Right lobe of liver (tissue), 6 donors: ENCODE results near the gene PICK1. TPM values are rescaled to one million over a fixed set of nuclear protein-coding genes. Genes with fewer than 3 reads are reported as not detected.

Source experiments
- ATAC-seq, 4 donors: fragments of 200-7000 bp; cut with Tn5 transposase; one replicate each; pipeline ENCODE4 v1.9.1; 2020; ENCODE audit warnings: mild to moderate bottlenecking in 4 of 4, moderate library complexity in 4 of 4
- DNase-seq, 3 donors: peaks; one replicate each; pipeline ENCODE4 v3.0.0-alpha.2; 2020
- H3K27ac ChIP-seq, 3 donors: fragments of 200-600 bp; one replicate each; pipeline ENCODE4 v1.8.0; 2022
- H3K27me3 ChIP-seq, 2 donors: fragments of 200-600 bp; one replicate each; pipeline ENCODE4 v1.8.0; 2022
- H3K36me3 ChIP-seq, 4 donors: fragments of 200-600 bp; sonication (generic) in 1 of 4; one replicate each; pipeline versions ENCODE4 v1.5.1 to v1.8.0; 2017 to 2022; ENCODE audit warnings: control low read depth in 1 of 4
- H3K4me1 ChIP-seq, 4 donors: fragments of 200-600 bp; sonication (generic) in 1 of 4; one replicate each; pipeline versions ENCODE4 v1.5.1 to v1.8.0; 2017 to 2022; ENCODE audit warnings: control low read depth in 1 of 4
- H3K4me3 ChIP-seq, 3 donors: fragments of 200-600 bp; one replicate each; pipeline ENCODE4 v1.8.0; 2022
- H3K9me3 ChIP-seq, 4 donors: fragments of 200-600 bp; sonication (generic) in 1 of 4; one replicate each; pipeline versions ENCODE4 v1.5.1 to v1.8.0; 2017 to 2022; ENCODE audit warnings: control low read depth in 1 of 4
- CTCF ChIP-seq, 4 donors: fragments of 200-600 bp in 3 of 4; fragments of 450-650 bp in 1 of 4; IDR thresholded peaks; one replicate each; pipeline versions ENCODE4 v1.5.1 to v1.8.0; 2016 to 2022; ENCODE audit warnings: antibody characterized with exemption in 4 of 4, mild to moderate bottlenecking in 2 of 4
- POLR2A ChIP-seq: fragments of 450-650 bp; IDR thresholded peaks from one replicate; pipeline ENCODE4 v1.6.1; 2017; ENCODE audit warnings: antibody characterized with exemption, mild to moderate bottlenecking
- WGBS: methylation state at CpG from one replicate; pipeline ENCODE4 v1.1.6; 2018; ENCODE audit warnings: low coverage, low lambda C conversion rate; ENCODE audit not compliant: insufficient coverage; ENCODE audit errors: missing lambda C conversion rate; 5-methylcytosine and 5-hydroxymethylcytosine counted together
- intact Hi-C, 2 donors: fragments of 100-400 bp; cut with DNase I; formaldehyde crosslinking; loops; one replicate each; pipeline versions ENCODE4 v1.11.2 to v1.14.1; 2022
- total RNA-seq, 6 experiments: library from RNA; depleted of rRNA in 2 of 6; stranded (reverse); fragments of >200 nt in 2 of 6; fragmentation: NEBNext Ultra II Directional in 3 of 6; extraction: Animal tissue kit (Norgen Biotek cat#: 25700) in 3 of 6; gene quantifications; one replicate each; pipeline versions ENCODE4 v1.1.0 to v1.2.4, GENCODE V29; 2016 to 2023
- donor health status: DM: no; HTN: yes; CAD: no.
- donor health status: DM: no; HTN: no; CAD: no.
- donor health status: DM: no; HTN: no; CAD: no.
- donor health status: DM: no; HTN: yes; CAD: no.
- donor health status: DM: no; HTN: yes; CAD: no.

The PICK1 gene
- total RNA-seq, 6 experiments from 2014 or later: 13.0 to 26.4 (median 20.3) TPM

GRCh38 chr22:38080474-38080849 is 23.3 kb downstream of the PICK1 start:
- Histone ChIP-seq H3K36me3 (no peaks in the 10 kb centered on the region), H3K4me3 (no peak overlapping the region)

GRCh38 chr22:38080850-38081635 is 23.8 kb downstream of the PICK1 start:
- ATAC-seq: peak; percentile 46 to 59 (median 56)

More at GRCh38 chr22:38080474-38080849, 23.3 kb downstream of the PICK1 start:
- Histone ChIP-seq H3K27ac (no peak overlapping the region), H3K27me3 (no peaks in the 10 kb centered on the region), H3K9me3 (no peaks in the 10 kb centered on the region), H3K4me1 (peaks cover 0 to 5% (median 0%) of the 10 kb centered on the region in 4 donors)
- TF ChIP-seq POLR2A (no peak), CTCF (IDR thresholded peaks at IDR 0.05) (no peak)
- DNase-seq (peak in 2 of 3 donors; percentile 13 to 43), ATAC-seq (no peak)
- intact Hi-C loops: no loop called here
- WGBS: 70% methylated on average over 2 of the region's 11 CpGs

GRCh38 chr22:38081636-38081940 is 24.4 kb downstream of the PICK1 start:
- Histone ChIP-seq H3K27ac (no peak overlapping the region), H3K4me3 (peak overlapping the region in 1 of 3 donors; percentile 31), H3K27me3 (no peaks in the 10 kb centered on the region), H3K9me3 (no peaks in the 10 kb centered on the region), H3K36me3 (no peaks in the 10 kb centered on the region), H3K4me1 (peaks cover 0 to 5% (median 0%) of the 10 kb centered on the region in 4 donors)
- ATAC-seq: no peak
- WGBS: no CpG with 5 or more reads among the region's 17 CpGs
- intact Hi-C loops: no loop called here
- DNase-seq: peak in 2 of 3 donors; percentile 21 to 55
- TF ChIP-seq POLR2A: no peak

More at GRCh38 chr22:38080850-38081635, 23.8 kb downstream of the PICK1 start:
- TF ChIP-seq CTCF (IDR thresholded peaks at IDR 0.05) (no peak), POLR2A (no peak)
- Histone ChIP-seq H3K27me3 (no peaks in the 10 kb centered on the region), H3K27ac (no peak overlapping the region), H3K36me3 (no peaks in the 10 kb centered on the region), H3K9me3 (no peaks in the 10 kb centered on the region), H3K4me3 (peak overlapping the region in 1 of 3 donors; percentile 31), H3K4me1 (peaks cover 0 to 5% (median 0%) of the 10 kb centered on the region in 4 donors)
- WGBS: 3% methylated on average over 6 of the region's 110 CpGs
- peak; percentile 47 to 58 (median 49) for DNase-seq
- intact Hi-C loops: no loop called here

GRCh38 chr22:38081941-38082828 is 25.0 kb downstream of the PICK1 start:
- Histone ChIP-seq H3K27ac (no peak overlapping the region), H3K36me3 (no peaks in the 10 kb centered on the region), H3K27me3 (no peaks in the 10 kb centered on the region), H3K4me3 (no peak overlapping the region), H3K4me1 (peaks cover 0 to 5% (median 0%) of the 10 kb centered on the region in 4 donors), H3K9me3 (no peaks in the 10 kb centered on the region)
- whole genome bisulfite sequencing: 30% methylated on average over 2 of the region's 52 CpGs
- TF ChIP-seq POLR2A: no peak
- no peak for TF ChIP-seq CTCF (IDR thresholded peaks at IDR 0.05)
- DNase-seq: peak; percentile 15 to 51 (median 45)
- intact Hi-C loops: no loop called here
- no peak for ATAC-seq
